H1 (cell line): Measurements from ENCODE around the gene UBE2I. TPM values are rescaled to one million over a fixed set of nuclear protein-coding genes. Genes with fewer than 3 reads are reported as not detected.

Experiments
- CTCF ChIA-PET: fragments of 300-600 bp; sonication (Branson Sonifier 250); formaldehyde crosslinking; loops from one replicate; lab custom pipeline; 2021; ENCODE audit not compliant: partially characterized antibody; lab: Charles Lee
- POLR2A ChIA-PET: fragments of 300-600 bp; sonication (Branson Sonifier 250); formaldehyde crosslinking; loops from one replicate; lab custom pipeline; 2021; ENCODE audit warnings: inconsistent platforms; ENCODE audit not compliant: partially characterized antibody; lab: Charles Lee
- DNase-seq, 2 experiments: peaks; one replicate each; pipeline versions ENCODE4 v3.0.0 to v3.0.0-alpha.2; 2010 to 2022; ENCODE audit warnings: low spot score in 2 of 2, low read depth in 1 of 2, mixed read lengths in 1 of 2
- FAIRE-seq: peaks from 2 replicates; lab custom pipeline; 2011; peaks lifted over from hg19 to GRCh38; lab: Jason Lieb, UNC
- H2AFZ ChIP-seq: 2 replicates; pipeline ENCODE4 v1.8.1; 2012; ENCODE audit warnings: low read length, inconsistent platforms
- H2AK5ac ChIP-seq: 2 replicates; pipeline ENCODE4 v1.6.1; 2013; ENCODE audit warnings: low read depth, low read length
- H2BK120ac ChIP-seq: replicated peaks from 2 replicates; pipeline ENCODE3; 2013; ENCODE audit warnings: low read depth, low read length, inconsistent platforms
- H2BK12ac ChIP-seq: 2 replicates; pipeline ENCODE4 v1.6.1; 2013; ENCODE audit warnings: low read depth, low read length
- H2BK15ac ChIP-seq: 2 replicates; pipeline ENCODE4 v1.6.1; 2013; ENCODE audit warnings: low read length
- H2BK20ac ChIP-seq: 2 replicates; pipeline ENCODE4 v1.6.1; 2013; ENCODE audit warnings: low read length
- H2BK5ac ChIP-seq: 2 replicates; pipeline ENCODE4 v1.6.1; 2013; ENCODE audit warnings: low read depth, low read length
- H3K14ac ChIP-seq: 2 replicates; pipeline ENCODE4 v1.6.1; 2013; ENCODE audit warnings: inconsistent platforms; ENCODE audit not compliant: insufficient read length
- H3K18ac ChIP-seq: 2 replicates; pipeline ENCODE4 v1.6.1; 2013; ENCODE audit warnings: low read length; ENCODE audit errors: extremely low read depth
- H3K23ac ChIP-seq: 2 replicates; pipeline ENCODE4 v1.6.1; 2013; ENCODE audit warnings: inconsistent platforms; ENCODE audit not compliant: insufficient read length
- H3K23me2 ChIP-seq: 2 replicates; pipeline ENCODE4 v1.6.1; 2013; ENCODE audit warnings: low read depth, low read length
- H3K27ac ChIP-seq: 2 replicates; pipeline ENCODE4 v1.6.1; 2011; ENCODE audit warnings: low read depth, low read length, inconsistent platforms
- H3K27me3 ChIP-seq, 4 experiments: replicated peaks in 1 of 4; 1 replicate in 1 of 4; 2 replicates in 3 of 4; pipeline versions ENCODE4 v1.6.1 to v1.8.1; 2011 to 2013; ENCODE audit warnings: low read length in 3 of 4, mild to moderate bottlenecking in 3 of 4, inconsistent platforms in 2 of 4, mixed read lengths in 2 of 4, moderate library complexity in 1 of 4; ENCODE audit not compliant: control insufficient read depth in 3 of 4, insufficient read depth in 3 of 4; ENCODE audit errors: extremely low read depth in 1 of 4
- H3K36me3 ChIP-seq, 4 experiments: 2 replicates each; pipeline versions ENCODE4 v1.6.1 to v1.8.1; 2011 to 2013; ENCODE audit warnings: mild to moderate bottlenecking in 4 of 4, low read length in 3 of 4, moderate library complexity in 2 of 4, control low read depth in 1 of 4, inconsistent platforms in 1 of 4; ENCODE audit not compliant: insufficient read depth in 4 of 4, control insufficient read depth in 2 of 4
- H3K4ac ChIP-seq: replicated peaks from 2 replicates; pipeline ENCODE3; 2013; ENCODE audit warnings: low read length, low read depth, mixed read lengths, inconsistent platforms; ENCODE audit not compliant: insufficient read length
- H3K4me1 ChIP-seq, 4 experiments: replicated peaks in 1 of 4; 1 replicate in 1 of 4; 2 replicates in 3 of 4; pipeline versions ENCODE4 v1.6.1 to v1.8.1; 2011 to 2013; ENCODE audit warnings: low read length in 3 of 4, inconsistent platforms in 2 of 4, mixed read lengths in 1 of 4; ENCODE audit not compliant: insufficient read depth in 4 of 4, control insufficient read depth in 3 of 4
- H3K4me2 ChIP-seq, 2 experiments: 2 replicates each; pipeline versions ENCODE4 v1.6.1 to v1.8.1; 2011 to 2013; ENCODE audit warnings: low read depth in 2 of 2, low read length in 2 of 2, control low read depth in 1 of 2, inconsistent platforms in 1 of 2, mild to moderate bottlenecking in 1 of 2; ENCODE audit not compliant: insufficient read depth in 1 of 2
- H3K4me3 ChIP-seq, 4 experiments: fragments of 200-600, 300-600 bp in 1 of 4; sonication (generic), shearing (Covaris generic), sonication (Bioruptor Twin) in 1 of 4; 2 replicates each; pipeline versions ENCODE4 v1.5.1 to v1.8.1; 2011 to 2016; ENCODE audit warnings: low read length in 4 of 4, low read depth in 3 of 4, control low read depth in 2 of 4, inconsistent platforms in 2 of 4, mild to moderate bottlenecking in 2 of 4, mixed read lengths in 1 of 4, moderate library complexity in 1 of 4; ENCODE audit not compliant: insufficient read depth in 2 of 4; ENCODE audit errors: extremely low read depth in 1 of 4
- H3K56ac ChIP-seq: replicated peaks from 2 replicates; pipeline ENCODE3; 2013; ENCODE audit warnings: low read depth, mild to moderate bottlenecking, mixed read lengths, low read length, inconsistent platforms; ENCODE audit not compliant: insufficient read length
- H3K79me1 ChIP-seq: 2 replicates; pipeline ENCODE4 v1.6.1; 2013; ENCODE audit warnings: low read depth, low read length, control low read depth
- H3K79me2 ChIP-seq, 2 experiments: 2 replicates each; pipeline versions ENCODE4 v1.6.1 to v1.8.1; 2012 to 2013; ENCODE audit warnings: low read length in 2 of 2, mild to moderate bottlenecking in 2 of 2, inconsistent platforms in 1 of 2; ENCODE audit not compliant: insufficient read depth in 2 of 2, control insufficient read depth in 1 of 2
- H3K9ac ChIP-seq, 4 experiments: replicated peaks in 1 of 4; 1 replicate in 1 of 4; 2 replicates in 3 of 4; pipeline versions ENCODE4 v1.6.1 to v1.8.1; 2011 to 2013; ENCODE audit warnings: low read depth in 3 of 4, low read length in 3 of 4, control low read depth in 2 of 4, mild to moderate bottlenecking in 2 of 4, moderate library complexity in 2 of 4, inconsistent platforms in 1 of 4; ENCODE audit errors: extremely low read depth in 1 of 4
- H3K9me3 ChIP-seq, 2 experiments: 2 replicates each; pipeline versions ENCODE4 v1.6.1 to v1.8.1; 2012 to 2013; ENCODE audit warnings: mild to moderate bottlenecking in 2 of 2, moderate library complexity in 2 of 2, control low read depth in 1 of 2, inconsistent platforms in 1 of 2, low read depth in 1 of 2, low read length in 1 of 2, mixed read lengths in 1 of 2; ENCODE audit not compliant: insufficient read depth in 2 of 2
- H4K20me1 ChIP-seq, 2 experiments: replicated peaks in 1 of 2; 2 replicates each; pipeline versions ENCODE3 to v1.8.1; 2011 to 2013; ENCODE audit warnings: inconsistent platforms in 2 of 2, low read length in 2 of 2, mild to moderate bottlenecking in 1 of 2; ENCODE audit not compliant: insufficient read depth in 2 of 2, control insufficient read depth in 1 of 2
- H4K5ac ChIP-seq: 2 replicates; pipeline ENCODE4 v1.6.1; 2013; ENCODE audit warnings: low read length, low read depth, mixed read lengths, inconsistent platforms; ENCODE audit not compliant: insufficient read length
- H4K8ac ChIP-seq: 2 replicates; pipeline ENCODE4 v1.8.0; 2013; ENCODE audit warnings: mild to moderate bottlenecking, moderate library complexity, low read length, inconsistent platforms; ENCODE audit not compliant: insufficient read depth; ENCODE audit errors: extremely low read depth
- H4K91ac ChIP-seq: replicated peaks from 2 replicates; pipeline ENCODE3; 2013; ENCODE audit warnings: low read length, mixed read lengths, inconsistent platforms; ENCODE audit not compliant: insufficient read length
- CEBPB ChIP-seq: IDR thresholded peaks from 2 replicates; pipeline ENCODE4 v1.6.1; 2012; ENCODE audit warnings: low read depth, low read length
- CTCF ChIP-seq, 3 experiments: IDR thresholded peaks; 1 replicate in 2 of 3; 2 replicates in 1 of 3; pipeline versions ENCODE4 v1.5.1 to v1.6.1; 2011; ENCODE audit warnings: low read length in 3 of 3, mild to moderate bottlenecking in 3 of 3, inconsistent platforms in 2 of 3, low read depth in 1 of 3, moderate library complexity in 1 of 3; ENCODE audit not compliant: insufficient read depth in 1 of 3; ENCODE audit errors: control extremely low read depth in 1 of 3
- TAF1 ChIP-seq: IDR thresholded peaks from 2 replicates; pipeline ENCODE4 v1.6.1; 2011; ENCODE audit warnings: mild to moderate bottlenecking, low read depth, low read length
- TEAD4 ChIP-seq: IDR thresholded peaks from 2 replicates; pipeline ENCODE4 v1.6.1; 2012; ENCODE audit warnings: low read depth, low read length, inconsistent platforms, mixed read lengths
- WGBS, 2 experiments: shearing (Covaris generic) in 1 of 2; methylation state at CpG; one replicate each; pipeline versions ENCODE4 v1.1.6 to v1.1.7; 2013 to 2015; ENCODE audit warnings: low lambda C conversion rate in 2 of 2, mixed read lengths in 2 of 2, inconsistent platforms in 1 of 2, low coverage in 1 of 2, missing lambda C conversion rate in 1 of 2; ENCODE audit not compliant: insufficient replicate concordance in 2 of 2, insufficient coverage in 1 of 2, insufficient read length in 1 of 2; ENCODE audit errors: extremely low coverage in 1 of 2, missing lambda C conversion rate in 1 of 2; 5-methylcytosine and 5-hydroxymethylcytosine counted together
- polyA plus RNA-seq, 7 experiments: library from polyadenylated mRNA; depleted of rRNA in 3 of 7; stranded (reverse) in 5 of 7; unstranded in 2 of 7; fragments of >200 nt in 5 of 7; fragments of 200-250 nt in 2 of 7; gene quantifications; 1 replicate in 5 of 7; 2 replicates in 1 of 7; 4 replicates in 1 of 7; pipeline versions ENCODE4 v1.2.1 to v1.2.3, GENCODE V29; 2011 to 2013; ENCODE audit warnings: missing spikeins in 2 of 7, mixed read lengths in 2 of 7
- total RNA-seq: library from RNA; stranded (reverse); fragmentation: NEBNext Ultra II Directional; extraction: Animal tissue kit (Norgen Biotek cat#: 25700); gene quantifications from 2 replicates; pipeline ENCODE4 v1.2.1, GENCODE V29; 2021

The UBE2I gene
- total and polyA plus RNA-seq, 2 of the 8 experiments (the other 6 are each of a cell fraction or from before 2014, with no cell fraction given) = 148 to 268 TPM

- H3K9me3 ChIP-seq = no peaks in the 10 kb centered on the region
- H3K23ac ChIP-seq = no peak overlapping the region
- H3K18ac ChIP-seq = no peak overlapping the region
- H3K4ac ChIP-seq = no peak overlapping the region
- POLR2A ChIA-PET = interaction anchor here (1.4 to 11.4 kb wide), 3 partner anchors 7 to 13 kb away, joined by 5 to 106 read pairs (median 8); no protein-coding TSS in a partner anchor
- peaks cover 30 to 43% of the 10 kb centered on the region in 2 experiments for H4K20me1 ChIP-seq
- H3K14ac ChIP-seq = no peak overlapping the region
- no peak overlapping the region for H2BK120ac ChIP-seq
- H4K91ac ChIP-seq = no peak overlapping the region
- no peak overlapping the region for H3K56ac ChIP-seq
- H3K27ac ChIP-seq = no peak overlapping the region
- H2BK20ac ChIP-seq = no peak overlapping the region
- WGBS, 2 experiments = 94% methylated on average over 33 of the region's 33 CpGs; no CpG with 5 or more reads in 1 of the 2 experiments
- no peak for FAIRE-seq
- no peak overlapping the region for H4K8ac ChIP-seq
- peaks cover 57 to 84% (median 79%) of the 10 kb centered on the region in 4 experiments for H3K36me3 ChIP-seq
- H3K4me3 ChIP-seq = no peak overlapping the region
- no peaks in the 10 kb centered on the region; a peak in 1 of 7 replicates for H3K4me1 ChIP-seq
- no peak overlapping the region for H2BK12ac ChIP-seq
- no peaks in the 10 kb centered on the region for H3K23me2 ChIP-seq
- peaks cover 0 to 33% of the 10 kb centered on the region in 2 experiments; a peak in 3 of 4 replicates for H3K79me2 ChIP-seq
- no peak overlapping the region for H2AFZ ChIP-seq
- no peak overlapping the region for H2AK5ac ChIP-seq
- H4K5ac ChIP-seq = no peak overlapping the region
- no peak overlapping the region for H2BK15ac ChIP-seq
- no peak overlapping the region for H3K4me2 ChIP-seq
- no peaks in the 10 kb centered on the region for H3K27me3 ChIP-seq
- H3K79me1 ChIP-seq = peaks cover 13% of the 10 kb centered on the region
- no peak for DNase-seq
- TF ChIP-seq CTCF (IDR thresholded peaks at IDR 0.05; ENCODE audit: control extremely low read depth in 1 of 3, insufficient read depth in 1 of 3, low read depth in 1 of 3, low read length in 3 of 3) (peak in 1 of 3 experiments; percentile 25; a peak in 2 of 4 replicates), TEAD4 (0 out of 2 replicates have a peak, but pooled peaks have one; percentile 9), CEBPB (no peak), TAF1 (no peak)
- H2BK5ac ChIP-seq = no peak overlapping the region; the same call in 1 of the 2 replicates
- no peak overlapping the region for H3K9ac ChIP-seq
- CTCF ChIA-PET = interaction anchor here (0.6 to 2.5 kb wide), 2 partner anchors 11 to 150 kb away, joined by 3 to 11 read pairs; no protein-coding TSS in a partner anchor
Observed at GRCh38 chr16:1319041-1319440, 9.6 kb downstream of the UBE2I start.
